Activated T-helper 1 cell treated with anti-CD3 and anti-CD28 coated beads, Interleukin-2, amount 50 U/mL, for 16 hours (primary cell): ENCODE results near the gene ARFRP1.

Source experiments
- DNase-seq, 2 donors: peaks; one replicate each; pipeline ENCODE4 v3.0.0-alpha.2; 2020; ENCODE audit warnings: low read depth in 1 of 2, low spot score in 1 of 2

Gene ARFRP1

GRCh38 chr20:63691711-63692435 is 15.9 kb downstream of the ARFRP1 start:
- no peak for DNase-seq

GRCh38 chr20:63690898-63691710 is 16.7 kb downstream of the ARFRP1 start:
- no peak for DNase-seq

GRCh38 chr20:63690003-63690897 is 17.5 kb downstream of the ARFRP1 start:
- DNase-seq, result no peak

GRCh38 chr20:63689046-63690002 is 18.5 kb downstream of the ARFRP1 start:
- DNase-seq, result no peak

- DNase-seq, result no peak
These were observed 19.3 kb downstream of the ARFRP1 start for GRCh38 chr20:63688228-63689045.

GRCh38 chr20:63687419-63688178 is 20.2 kb downstream of the ARFRP1 start:
- no peak for DNase-seq

- no peak for DNase-seq
These were observed 21.1 kb downstream of the ARFRP1 start for GRCh38 chr20:63686492-63687321.

GRCh38 chr20:63686094-63686491 is 21.7 kb downstream of the ARFRP1 start:
- DNase-seq, result no peak

GRCh38 chr20:63685269-63686026 is 22.3 kb downstream of the ARFRP1 start:
- DNase-seq, result no peak

GRCh38 chr20:63682384-63683139 is 25.2 kb downstream of the ARFRP1 start:
- no peak for DNase-seq

GRCh38 chr20:63681609-63682142 is 26.1 kb downstream of the ARFRP1 start:
- DNase-seq, result no peak

- no peak for DNase-seq
These were observed 26.7 kb downstream of the ARFRP1 start for GRCh38 chr20:63680857-63681608.

GRCh38 chr20:63680427-63680826 is 27.3 kb downstream of the ARFRP1 start:
- DNase-seq, result no peak

GRCh38 chr20:63679799-63680305 is 27.9 kb downstream of the ARFRP1 start:
- no peak for DNase-seq
